HL-60/S4 treated with retinoic acid at 250 ng/mL for 4 days and 3 days (cell line): ENCODE measurements around the gene OPCML.

Experiments
- in situ Hi-C: fragments of 300-500 bp; cut with MboI; formaldehyde crosslinking; loops from 2 replicates; pipeline ENCODE4 v1.7.0; 2022; ENCODE audit warnings: low sequenced_read_pairs

Gene OPCML

GRCh38 chr11:133531971-133532651, at the start of gene OPCML:
Gene OPCML, minus strand, starts transcription at chr11:133532501.
- in situ Hi-C loops, result no loop called here

GRCh38 chr11:133581091-133581490, 48.8 kb upstream of the OPCML start:
- in situ Hi-C loops, result no loop called here

GRCh38 chr11:133579165-133580031, 47.1 kb upstream of the OPCML start:
- in situ Hi-C loops, result no loop called here

GRCh38 chr11:133577403-133577802, 45.1 kb upstream of the OPCML start:
- in situ Hi-C loops, result no loop called here

GRCh38 chr11:133576351-133576750, 44.0 kb upstream of the OPCML start:
- in situ Hi-C loops, result no loop called here

GRCh38 chr11:133573081-133573480, 40.8 kb upstream of the OPCML start:
- in situ Hi-C loops, result no loop called here

- in situ Hi-C loops, result no loop called here
These were observed 38.1 kb upstream of the OPCML start for GRCh38 chr11:133570376-133570775.

- in situ Hi-C loops, result no loop called here
These were observed 31.3 kb upstream of the OPCML start for GRCh38 chr11:133563505-133564025.

GRCh38 chr11:133560472-133560855, 28.2 kb upstream of the OPCML start:
- in situ Hi-C loops, result no loop called here

GRCh38 chr11:133559833-133560471, 27.7 kb upstream of the OPCML start:
- in situ Hi-C loops, result no loop called here

- in situ Hi-C loops, result no loop called here
These were observed 27.1 kb upstream of the OPCML start for GRCh38 chr11:133559382-133559781.

GRCh38 chr11:133555034-133555433, 22.7 kb upstream of the OPCML start:
- in situ Hi-C loops, result no loop called here

GRCh38 chr11:133553885-133554740, 21.8 kb upstream of the OPCML start:
- in situ Hi-C loops, result no loop called here

- in situ Hi-C loops, result no loop called here
These were observed 20.6 kb upstream of the OPCML start for GRCh38 chr11:133552938-133553337.

- in situ Hi-C loops, result no loop called here
These were observed 18.8 kb upstream of the OPCML start for GRCh38 chr11:133551064-133551463.

- in situ Hi-C loops, result no loop called here
These were observed 17.5 kb upstream of the OPCML start for GRCh38 chr11:133549826-133550225.

GRCh38 chr11:133548641-133549040, 16.3 kb upstream of the OPCML start:
- in situ Hi-C loops, result no loop called here

- in situ Hi-C loops, result no loop called here
These were observed 15.7 kb upstream of the OPCML start for GRCh38 chr11:133547808-133548494.

GRCh38 chr11:133545199-133545803, 13.0 kb upstream of the OPCML start:
- in situ Hi-C loops, result no loop called here

GRCh38 chr11:133541720-133542095, 9.4 kb upstream of the OPCML start:
- in situ Hi-C loops, result no loop called here
